OCI-M2 (cell line): ENCODE measurements around the gene PNMA6E.
"Not testable (repeated sequence)": the region's sequence is repeated elsewhere in the genome, so short reads cannot be mapped to it uniquely, and the experiment has no call there.

Experiments used
- DNase-seq: peaks from one replicate; lab custom pipeline; 2025; ENCODE audit not compliant: unreplicated experiment; lab: John Stamatoyannopoulos, UW

The PNMA6E gene

DNA sequence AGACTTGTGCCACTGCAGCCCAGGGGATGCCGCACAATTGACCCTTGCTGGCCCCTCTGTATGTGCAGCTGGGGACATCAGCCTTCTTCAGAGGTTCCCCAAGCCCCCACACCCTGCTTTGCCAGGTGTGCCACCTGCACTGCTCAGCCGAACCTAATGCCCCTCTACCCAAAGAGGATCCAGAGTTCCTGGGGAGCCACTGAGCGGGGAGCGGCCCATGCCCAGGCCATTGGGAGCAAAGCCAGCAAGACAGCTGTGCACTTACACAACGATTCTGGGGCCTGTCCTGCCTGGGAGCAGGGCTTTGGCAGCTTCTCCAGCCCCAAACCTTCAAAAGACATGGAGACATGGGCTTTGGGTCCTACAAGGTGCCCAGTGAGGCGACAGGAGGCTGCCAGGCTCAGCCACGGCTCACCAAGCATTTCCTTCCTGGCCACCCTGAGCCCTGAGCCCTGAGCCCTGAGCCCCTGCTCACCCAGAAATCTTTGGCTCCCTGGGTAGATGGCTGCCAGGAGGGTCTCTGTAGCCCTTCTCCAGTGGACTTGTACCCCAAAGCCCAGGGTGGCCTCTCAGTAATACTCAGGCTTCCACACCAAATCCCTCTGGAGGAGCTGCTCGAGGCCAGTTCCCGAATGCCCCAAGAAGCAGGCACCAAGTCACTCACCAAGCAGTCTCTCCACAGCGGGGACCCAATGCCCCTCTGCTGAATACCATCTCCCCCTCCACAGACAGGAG lies 13.0 kb downstream of the PNMA6E start:
- no peak for DNase-seq

DNA sequence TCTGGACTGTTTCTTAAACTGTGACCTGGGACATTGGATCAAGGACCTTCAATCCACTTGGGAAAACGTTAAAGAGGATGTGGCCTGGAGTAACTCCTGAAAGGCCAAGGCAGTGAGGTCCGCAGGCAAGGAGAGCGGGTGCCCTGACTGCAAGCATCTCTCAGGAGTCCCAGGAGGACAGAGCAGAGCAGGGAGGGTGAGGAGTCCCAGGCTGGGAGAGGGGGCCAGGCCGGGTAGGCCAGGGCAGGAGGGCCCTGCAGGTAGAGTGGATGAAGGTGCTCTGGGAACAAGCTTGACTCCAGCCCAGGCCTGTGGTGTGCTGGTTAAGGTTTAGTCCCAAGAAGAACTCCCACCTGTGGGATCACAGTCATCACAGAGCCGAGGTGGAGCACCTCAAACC lies 13.8 kb downstream of the PNMA6E start:
- DNase-seq, result no peak

- no peak for DNase-seq
Measured at GRCh38 chrX:153386097-153386496, 15.1 kb downstream of the PNMA6E start.

GRCh38 chrX:153384973-153385372 lies 16.2 kb downstream of the PNMA6E start:
- not testable (repeated sequence) for DNase-seq

- no peak for DNase-seq
Measured at GRCh38 chrX:153384390-153384789, 16.8 kb downstream of the PNMA6E start.

GRCh38 chrX:153382563-153383482 lies 18.3 kb downstream of the PNMA6E start:
- no peak for DNase-seq

DNA sequence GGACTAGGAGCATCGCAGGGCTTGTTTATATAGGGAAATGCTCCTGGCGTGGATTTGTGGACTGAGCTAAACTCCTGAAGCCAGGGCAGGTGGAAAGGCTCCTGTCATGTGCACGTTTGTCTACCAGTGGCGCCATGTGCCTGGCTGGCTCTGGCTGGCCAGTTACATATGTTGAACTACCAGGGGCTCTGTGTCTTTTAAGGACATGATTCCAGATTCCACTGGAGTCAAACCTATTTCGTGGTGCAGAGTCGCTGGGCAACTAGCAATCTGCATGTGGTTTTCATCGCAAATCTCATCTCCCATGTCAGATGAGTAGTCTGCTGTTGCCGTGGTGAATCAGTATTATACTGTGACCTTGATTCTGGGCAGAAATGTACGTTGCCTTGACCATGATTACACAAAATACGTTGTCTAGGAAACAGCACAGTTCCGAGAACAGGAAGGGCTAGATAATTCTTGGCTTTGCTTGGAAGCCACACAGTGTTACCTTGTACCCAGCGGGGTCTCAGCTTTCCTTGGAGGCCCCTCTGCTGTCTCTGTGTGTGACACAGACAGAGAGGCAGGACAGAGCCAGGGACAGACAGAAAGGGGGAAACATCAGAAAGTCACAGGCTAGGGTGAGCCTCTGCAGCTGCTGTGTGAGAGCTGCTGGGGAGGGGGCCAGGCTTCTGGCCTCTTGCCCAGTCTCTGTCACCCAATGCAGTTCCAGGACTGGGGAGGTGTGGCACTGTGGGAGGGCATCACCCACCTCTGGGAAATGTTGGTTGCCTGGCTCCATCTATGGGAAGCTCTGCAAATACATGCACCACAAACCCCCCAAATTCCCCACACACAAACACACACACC lies 19.2 kb downstream of the PNMA6E start:
- no peak for DNase-seq

GRCh38 chrX:153380691-153381090 lies 20.5 kb downstream of the PNMA6E start:
- DNase-seq, result no peak

DNA sequence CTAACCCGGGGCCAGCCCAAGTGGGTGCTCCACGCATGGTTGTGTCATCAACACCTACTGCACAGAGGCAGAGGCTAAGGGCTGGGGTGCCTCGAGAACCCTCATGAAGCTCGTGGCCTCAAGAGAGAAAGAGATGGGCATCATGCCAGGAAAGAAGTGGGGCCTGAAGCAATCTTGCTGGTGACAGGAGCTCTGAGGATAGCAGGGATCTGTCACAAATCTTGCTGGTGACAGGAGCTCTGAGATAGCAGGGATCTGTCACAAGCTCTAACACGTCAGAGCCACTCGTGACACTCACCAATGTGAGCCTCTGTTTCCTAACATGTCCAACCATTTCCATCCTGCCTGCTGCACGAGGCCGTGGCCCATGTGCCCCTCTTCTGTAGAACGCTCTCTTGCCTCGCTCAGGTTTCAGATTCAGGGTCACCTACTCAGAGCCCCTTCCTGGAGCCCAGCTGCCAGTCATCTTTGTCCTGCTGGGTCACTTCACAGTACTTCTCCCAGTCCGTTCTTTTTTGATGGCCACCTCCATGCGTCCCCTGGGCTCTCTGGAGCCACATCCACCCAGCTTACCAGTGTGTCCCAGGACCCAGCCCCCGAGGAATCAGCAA lies 21.1 kb downstream of the PNMA6E start:
- no peak for DNase-seq

GRCh38 chrX:153379508-153379907 lies 21.6 kb downstream of the PNMA6E start:
- DNase-seq, result no peak

DNA sequence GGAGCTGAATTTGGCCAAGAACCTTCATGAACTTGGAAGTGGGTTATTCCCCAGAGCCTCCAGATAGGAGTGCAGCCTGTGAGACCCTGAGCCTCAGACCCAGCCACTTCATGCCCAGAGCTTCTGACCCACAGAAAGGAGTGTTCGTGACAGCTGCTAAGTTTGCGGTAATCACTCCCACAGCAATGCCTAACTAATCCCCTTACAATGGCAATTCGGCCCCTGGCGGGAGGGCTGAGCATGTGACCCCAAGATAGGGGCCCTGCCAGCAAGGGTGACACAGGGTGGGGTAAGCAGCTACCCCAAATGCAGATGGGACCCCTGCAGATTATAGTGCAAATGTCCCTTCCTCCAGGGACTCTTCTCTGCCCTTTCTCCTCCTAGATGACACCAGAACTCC lies 22.5 kb downstream of the PNMA6E start:
- DNase-seq, result no peak

GRCh38 chrX:153377727-153378126 lies 23.4 kb downstream of the PNMA6E start:
- DNase-seq, result no peak

DNA sequence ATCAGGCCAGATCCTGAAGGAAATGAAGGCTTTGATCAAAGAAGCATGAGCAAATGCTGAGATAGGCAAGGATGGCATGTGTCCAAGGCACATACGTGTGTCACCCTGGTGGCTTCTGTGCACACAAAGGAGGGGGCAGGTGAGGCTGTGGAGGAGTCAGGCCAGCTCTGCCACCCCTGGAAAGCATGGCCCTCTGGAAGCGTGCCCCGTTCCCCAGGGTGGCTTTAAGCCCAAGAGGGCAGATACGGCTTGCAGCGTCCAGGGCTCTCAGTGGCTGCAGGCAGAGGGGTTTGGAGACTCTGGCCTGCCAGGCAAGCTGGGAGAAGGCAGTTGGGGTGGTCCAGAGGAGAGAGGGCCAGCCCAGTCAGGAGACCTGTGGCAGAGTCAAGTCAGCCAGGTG lies 25.6 kb downstream of the PNMA6E start:
- no peak for DNase-seq

DNA sequence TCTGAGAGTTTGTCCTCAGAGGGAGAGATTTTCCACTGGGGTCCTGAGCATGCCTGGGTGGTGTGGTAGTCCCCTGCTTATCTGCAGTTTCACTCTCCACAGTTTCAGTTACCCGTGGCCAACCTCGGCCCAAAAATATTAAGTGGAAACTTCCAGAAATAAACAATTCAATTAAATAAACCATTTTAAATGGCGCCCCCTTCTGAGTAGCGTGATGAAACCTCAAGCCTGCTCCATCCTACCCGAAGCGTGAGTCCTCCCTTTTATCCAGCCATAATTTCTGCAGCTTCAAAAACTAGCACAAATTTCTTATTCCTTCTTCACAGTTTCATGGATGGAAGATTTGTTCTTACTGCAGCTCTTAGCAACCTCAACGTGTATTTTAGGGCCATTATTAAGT lies 26.7 kb downstream of the PNMA6E start:
- DNase-seq, result no peak

DNA sequence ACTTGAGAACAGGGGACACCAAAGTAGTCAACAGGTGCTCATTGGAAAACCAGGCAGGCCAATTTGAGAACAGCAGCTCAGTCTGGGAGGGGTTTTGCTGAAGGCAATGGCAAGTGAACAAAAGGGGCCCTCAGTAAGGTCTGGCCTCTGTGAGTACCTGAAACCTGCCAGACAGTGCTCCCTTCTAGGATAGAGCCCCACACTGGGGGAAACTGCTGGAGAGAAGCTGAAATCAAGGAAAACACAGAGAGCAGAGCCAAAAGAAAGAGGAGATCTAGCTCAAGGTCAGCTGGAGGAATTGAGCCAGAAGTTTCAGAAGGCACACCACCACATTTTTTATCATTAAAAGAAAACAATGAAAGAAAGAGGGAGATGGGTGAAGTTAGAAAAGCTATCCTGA lies 28.2 kb downstream of the PNMA6E start:
- no peak for DNase-seq

- no peak for DNase-seq
Measured at GRCh38 chrX:153371256-153371655, 29.9 kb downstream of the PNMA6E start.

DNA sequence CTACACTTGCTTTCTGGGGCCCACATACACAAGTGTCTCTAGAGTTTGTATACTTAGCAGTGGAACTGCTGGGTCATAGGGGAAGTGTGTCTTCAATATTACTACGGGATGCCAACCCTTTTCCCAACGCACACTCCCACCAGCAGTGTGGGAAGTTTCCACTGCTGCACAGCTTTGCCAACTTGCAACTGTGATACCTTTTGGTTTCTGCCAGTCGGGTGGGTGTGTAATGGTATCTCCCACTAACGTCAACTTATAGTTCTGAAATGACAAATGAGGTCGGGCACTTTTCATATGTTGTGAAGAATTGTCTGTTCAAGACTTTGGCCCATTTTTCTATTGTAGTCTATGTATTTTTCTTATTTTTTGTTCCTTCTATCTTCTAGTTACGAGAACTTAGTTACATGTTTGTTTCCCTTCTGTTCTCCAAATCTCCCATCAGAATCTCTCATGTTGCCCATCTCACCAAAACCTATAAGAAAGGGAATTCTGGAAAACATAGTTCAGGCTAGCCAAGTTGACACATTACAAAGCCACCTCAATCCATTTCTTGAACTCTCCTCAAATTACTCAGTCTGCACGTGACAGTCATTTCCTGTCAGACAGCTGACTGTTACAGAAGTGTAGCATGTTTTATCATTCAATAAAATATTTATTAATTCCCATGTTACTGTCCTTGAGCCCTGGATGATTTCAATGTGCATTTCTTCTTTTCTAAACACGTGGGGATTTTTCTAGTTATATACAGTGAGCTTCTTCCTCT lies 30.7 kb downstream of the PNMA6E start:
- no peak for DNase-seq

- no peak for DNase-seq
Measured at GRCh38 chrX:153366878-153367538, 34.1 kb downstream of the PNMA6E start.

GRCh38 chrX:153366119-153366518 lies 35.0 kb downstream of the PNMA6E start:
- no peak for DNase-seq

DNA sequence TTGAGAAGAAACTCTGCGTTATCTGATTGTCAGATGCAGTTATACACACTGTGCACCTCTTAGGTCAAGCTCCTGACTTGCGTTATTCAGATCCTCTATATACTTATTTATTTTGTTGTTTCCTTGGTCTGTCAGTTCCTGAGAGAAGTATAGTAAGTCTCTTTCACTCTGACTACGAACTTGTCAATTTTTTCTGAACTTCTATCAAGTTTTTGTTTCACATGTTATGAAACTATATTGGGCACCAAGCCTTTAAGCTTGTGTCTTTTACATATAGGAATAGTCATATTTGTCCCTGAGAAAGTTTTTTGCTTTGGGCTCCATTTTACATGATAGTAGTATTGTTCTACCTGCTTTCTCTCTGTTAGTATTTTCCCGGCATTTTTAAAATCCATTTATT lies 35.5 kb downstream of the PNMA6E start:
- DNase-seq, result no peak
